Endometrial microvascular endothelial cells (primary cell): ENCODE measurements around the gene SETD1A. TPM values are rescaled to one million over a fixed set of nuclear protein-coding genes. Genes with fewer than 3 reads are reported as not detected.

Experiments
- in situ Hi-C: cut with HindIII; loops from 2 replicates; pipeline ENCODE4 v1.10.0; 2017; ENCODE audit warnings: low sequenced_read_pairs, low pct_unique_long_range_greater_than_20kb; ENCODE audit errors: inconsistent ontology term
- total RNA-seq: library from RNA; depleted of rRNA; stranded (reverse); fragments of >200 nt; gene quantifications from one replicate; pipeline ENCODE4 v1.2.3, GENCODE V29; 2015; ENCODE audit errors: inconsistent ontology term

SETD1A gene
- total RNA-seq, 1 donor from 2014 or later = 5.0 TPM

- in situ Hi-C loops = no loop called here
Observed at GRCh38 chr16:30990105-30990504, 32.6 kb downstream of the SETD1A start.

- in situ Hi-C loops = no loop called here
Observed at GRCh38 chr16:30991052-30991451, 33.5 kb downstream of the SETD1A start.

GRCh38 chr16:30992276-30992780, 34.8 kb downstream of the SETD1A start:
- in situ Hi-C loops = no loop called here

- in situ Hi-C loops = no loop called here
Observed at GRCh38 chr16:30992931-30993816, 35.6 kb downstream of the SETD1A start.

- in situ Hi-C loops = no loop called here
Observed at GRCh38 chr16:30995927-30996323, 38.4 kb downstream of the SETD1A start.

GRCh38 chr16:30996324-30996984, 38.9 kb downstream of the SETD1A start:
- in situ Hi-C loops = no loop called here

GRCh38 chr16:30996985-30997724, 39.6 kb downstream of the SETD1A start:
- in situ Hi-C loops = no loop called here

GRCh38 chr16:30997725-30998711, 40.5 kb downstream of the SETD1A start:
- in situ Hi-C loops = no loop called here

GRCh38 chr16:30998852-30999761, 41.6 kb downstream of the SETD1A start:
- in situ Hi-C loops = no loop called here

- in situ Hi-C loops = no loop called here
Observed at GRCh38 chr16:31000671-31001382, 43.3 kb downstream of the SETD1A start.

- in situ Hi-C loops = no loop called here
Observed at GRCh38 chr16:31001507-31002249, 44.1 kb downstream of the SETD1A start.

- in situ Hi-C loops = no loop called here
Observed at GRCh38 chr16:31002250-31002700, 44.7 kb downstream of the SETD1A start.

- in situ Hi-C loops = no loop called here
Observed at GRCh38 chr16:31002862-31003341, 45.3 kb downstream of the SETD1A start.

GRCh38 chr16:31003744-31004143, 46.2 kb downstream of the SETD1A start:
- in situ Hi-C loops = no loop called here

- in situ Hi-C loops = no loop called here
Observed at GRCh38 chr16:31004658-31005057, 47.1 kb downstream of the SETD1A start.
